Left colon (tissue), 2 donors: ENCODE results near the gene SRP19. TPM values are rescaled to one million over a fixed set of nuclear protein-coding genes. Genes with fewer than 3 reads are reported as not detected.
A peak's percentile ranks its signal among the peaks of the same experiment; 100 is the strongest.
"Not testable (repeated sequence)": the region's sequence is repeated elsewhere in the genome, so short reads cannot be mapped to it uniquely, and the experiment has no call there.

Experiments
- ATAC-seq: fragments of 200-7000 bp; cut with Tn5 transposase; one replicate; pipeline ENCODE4 v1.9.1; 2020; ENCODE audit warnings: mild to moderate bottlenecking, moderate library complexity
- DNase-seq, 2 donors: peaks; one replicate each; pipeline ENCODE4 v3.0.0-alpha.2; 2020
- intact Hi-C, 2 donors: fragments of 100-400 bp; cut with DNase I in 1 of 2; cut with micrococcal nuclease in 1 of 2; formaldehyde crosslinking; loops; one replicate each; pipeline versions ENCODE4 v1.11.2 to v1.14.0; 2022; cut with DNase I, micrococcal nuclease
- long read RNA-seq: library from polyadenylated mRNA; unstranded; transcript quantifications from one replicate; pipeline ENCODE4 v2.0.0, GENCODE V29; 2021
- total RNA-seq, 2 donors: library from RNA; stranded (reverse); fragmentation: NEBNext Ultra II Directional; extraction: Animal tissue kit (Norgen Biotek cat#: 25700); gene quantifications; one replicate each; pipeline ENCODE4 v1.2.1, GENCODE V29; 2021
- donor health status: DM: no; HTN: no; CAD: no.
- donor health status: DM: yes; HTN: yes; CAD: no.

SRP19 gene
- total RNA-seq = 10 to 100 TPM; 26.9 to 30.7 TPM
- long read RNA-seq, transcript SRP19-206 (5 exons, 2,841 nt) = major isoform, 26 of 43 reads
- long read RNA-seq, transcript SRP19-205 (2 exons, 473 nt) = minor isoform, 6 of 43 reads
- long read RNA-seq, transcript SRP19-201 (5 exons, 937 nt) = minor isoform, 5 of 43 reads
- long read RNA-seq, partial matches to known transcripts = 1 of 43 reads
- long read RNA-seq, other reads (novel, unspliced or antisense) = 2 of 43 reads

DNA sequence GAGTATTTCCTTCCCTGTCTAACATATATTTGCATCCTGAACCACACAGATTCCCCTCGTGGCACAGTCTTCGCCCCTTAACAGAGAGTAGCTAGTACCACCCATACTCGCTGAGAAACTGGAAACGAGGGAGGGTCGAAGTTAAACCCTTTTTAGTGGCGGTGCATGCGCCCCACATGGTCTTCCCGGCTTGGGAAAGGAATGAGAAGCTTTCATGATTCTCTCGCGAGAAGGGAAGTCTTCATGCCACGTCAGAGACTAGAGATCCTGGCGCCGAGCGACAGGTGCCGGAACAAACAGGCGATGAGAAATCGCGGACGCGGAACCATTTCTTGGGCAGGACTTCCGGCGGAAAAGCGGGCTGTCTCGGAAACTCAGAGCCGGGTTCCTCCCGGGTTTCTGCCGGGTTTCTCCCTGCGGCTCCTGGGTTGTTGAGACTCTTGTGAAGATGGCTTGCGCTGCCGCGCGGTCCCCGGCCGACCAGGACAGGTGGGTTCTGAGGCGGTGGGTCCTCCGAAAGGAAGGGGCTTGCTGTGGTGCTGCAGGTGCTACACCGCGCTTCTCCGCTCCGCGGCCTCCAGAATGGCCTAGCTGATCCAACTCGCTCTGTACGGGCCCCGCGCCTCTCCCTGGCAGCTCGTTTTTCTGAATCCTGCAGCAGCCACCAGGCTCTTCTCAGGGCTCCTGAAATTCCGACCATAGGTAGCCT lies at the start of gene SRP19:
Gene SRP19 (plus strand): TSS at position 359 of the 709 bp plus-strand sequence. CDS start 90 bp downstream, at position 449.
- intact Hi-C loops = no loop called here
- DNase-seq = peak; percentile 95 to 96
- ATAC-seq = peak; percentile 99

DNA sequence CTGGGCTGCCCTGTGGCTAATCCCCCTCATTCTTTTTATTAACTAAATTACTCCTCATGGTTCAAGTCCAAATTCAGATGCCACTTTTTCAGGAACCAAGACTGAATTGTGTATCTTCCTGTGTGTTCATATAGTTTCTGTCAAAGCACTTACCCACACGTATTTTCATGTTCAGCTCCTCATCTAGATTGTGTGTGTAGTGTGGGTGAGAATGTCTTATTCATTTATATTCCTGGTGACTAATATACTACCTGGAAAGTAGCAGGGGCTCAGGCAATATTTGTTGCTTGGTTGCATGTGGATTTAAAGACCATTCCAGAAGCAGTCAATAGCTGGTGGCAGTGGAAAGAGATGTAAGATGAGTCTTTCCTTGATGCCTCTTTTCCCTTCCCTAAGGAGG lies 48.5 kb upstream of the SRP19 start:
- intact Hi-C loops = no loop called here
- no peak for ATAC-seq
- DNase-seq = no peak

DNA sequence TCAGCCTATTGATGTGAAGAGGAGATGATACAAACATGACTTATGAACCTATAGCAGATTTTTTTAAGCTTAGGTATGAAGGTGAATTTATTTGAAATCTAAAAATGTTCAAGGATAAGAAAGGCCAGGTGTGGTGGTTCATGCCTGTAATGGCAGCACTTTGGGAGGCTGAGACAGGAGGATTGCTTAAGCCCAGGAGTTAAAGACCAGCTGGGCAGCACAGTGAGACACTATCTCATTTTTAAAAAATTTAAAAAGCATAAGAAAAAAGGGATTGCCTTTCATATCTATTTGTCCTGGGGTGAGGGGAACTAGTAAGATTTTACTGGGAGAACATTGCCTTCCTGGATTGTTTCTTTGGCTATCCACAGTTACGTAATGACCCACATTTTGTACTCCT lies 40.8 kb upstream of the SRP19 start:
- intact Hi-C loops = no loop called here
- no peak for ATAC-seq
- no peak for DNase-seq

DNA sequence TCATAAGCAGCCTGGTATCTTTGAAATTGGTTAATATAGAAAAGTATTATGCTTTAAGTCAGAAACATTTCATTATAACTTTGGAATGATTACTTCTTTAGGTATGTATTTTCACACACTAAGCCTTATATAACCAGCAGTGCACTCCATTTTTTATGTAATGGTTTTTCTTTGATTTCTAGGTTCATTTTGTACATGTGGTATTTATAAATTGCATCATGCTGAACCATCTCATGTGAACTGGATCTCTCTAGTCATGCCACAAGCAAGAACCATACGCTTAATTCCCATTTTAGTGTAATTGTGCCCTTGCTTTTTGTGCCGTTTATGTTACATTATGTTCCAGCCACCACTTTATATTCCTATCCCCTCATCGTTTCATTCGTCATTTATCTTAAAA lies 38.6 kb upstream of the SRP19 start:
- DNase-seq (no peak), ATAC-seq (no peak)
- intact Hi-C loops = no loop called here

DNA sequence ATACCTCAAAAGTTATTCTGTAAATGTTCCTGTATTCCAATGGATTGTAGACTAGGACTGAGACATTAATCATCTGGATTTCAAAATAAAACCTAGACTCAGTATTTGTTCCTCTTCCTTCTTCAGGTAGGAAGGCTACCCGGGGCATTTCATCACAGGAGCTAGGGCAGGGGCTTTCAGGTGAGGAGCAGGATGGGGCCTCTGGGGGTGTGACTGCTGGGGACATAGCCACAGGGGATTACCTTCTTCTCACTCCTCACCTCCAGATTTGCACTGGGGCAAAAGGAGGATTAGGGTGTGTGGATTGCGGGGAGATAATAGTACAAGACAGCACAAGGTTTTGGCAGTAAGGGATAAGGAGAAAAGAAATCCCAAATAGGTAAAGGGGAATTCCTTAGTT lies 37.9 kb upstream of the SRP19 start:
- intact Hi-C loops = no loop called here
- DNase-seq (no peak), ATAC-seq (no peak)

DNA sequence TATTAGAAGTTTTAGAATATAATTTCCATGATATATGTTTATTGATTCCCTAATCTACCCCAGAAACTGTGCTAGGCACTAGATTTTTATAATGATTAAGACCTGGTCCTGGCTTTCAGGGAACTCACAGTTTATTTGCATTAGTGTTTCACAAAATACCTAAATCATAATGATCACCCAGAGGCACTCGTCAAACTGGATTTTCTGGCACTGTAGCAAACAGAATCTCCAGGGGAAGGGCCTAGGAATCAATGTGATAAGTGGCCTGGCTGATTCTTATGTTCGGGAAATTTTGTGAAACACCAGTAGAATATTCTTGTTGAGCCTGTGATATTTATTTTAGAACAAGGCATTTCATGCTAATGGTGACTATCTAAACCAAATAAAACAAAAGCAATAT lies 37.4 kb upstream of the SRP19 start:
- no peak for ATAC-seq
- intact Hi-C loops = no loop called here
- DNase-seq = no peak

DNA sequence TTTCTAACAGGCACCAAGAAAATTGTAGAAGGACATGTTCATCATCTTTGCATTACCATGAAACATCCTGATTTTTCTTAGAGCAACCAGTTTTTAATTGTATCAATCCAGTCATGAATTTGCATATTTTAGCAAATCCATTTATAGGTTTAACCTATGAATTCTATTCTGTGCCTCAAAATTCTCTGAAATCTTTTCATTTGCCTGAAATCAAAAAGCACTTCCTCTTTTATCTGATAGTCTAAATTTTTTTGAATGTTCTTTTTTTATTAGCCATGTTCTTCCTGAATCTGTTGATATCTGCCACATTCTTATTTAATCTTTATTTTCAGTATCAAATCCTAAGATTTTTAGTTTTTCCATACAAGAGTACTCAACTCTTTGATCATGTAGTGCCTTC lies 36.9 kb upstream of the SRP19 start:
- intact Hi-C loops = no loop called here
- ATAC-seq (no peak), DNase-seq (no peak)

DNA sequence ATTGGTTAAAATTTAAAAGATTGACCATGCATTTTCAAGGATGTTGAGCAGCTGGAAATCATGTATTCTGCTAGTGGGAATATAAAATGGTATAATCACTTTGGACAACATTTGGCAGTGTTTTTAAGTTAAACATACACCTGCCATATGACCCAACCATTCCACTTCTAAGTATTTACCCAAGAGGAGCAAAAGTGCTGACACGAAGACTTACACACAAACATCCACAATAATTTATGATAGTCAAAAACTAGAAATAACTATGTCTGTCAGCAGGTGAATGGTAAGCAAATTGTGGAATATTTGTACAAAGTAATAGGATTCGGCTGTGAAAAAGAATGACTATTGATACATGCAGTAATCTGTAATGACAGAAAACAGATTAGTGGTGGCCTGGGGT lies 30.7 kb upstream of the SRP19 start:
- DNase-seq = no peak
- ATAC-seq = no peak
- intact Hi-C loops = no loop called here

DNA sequence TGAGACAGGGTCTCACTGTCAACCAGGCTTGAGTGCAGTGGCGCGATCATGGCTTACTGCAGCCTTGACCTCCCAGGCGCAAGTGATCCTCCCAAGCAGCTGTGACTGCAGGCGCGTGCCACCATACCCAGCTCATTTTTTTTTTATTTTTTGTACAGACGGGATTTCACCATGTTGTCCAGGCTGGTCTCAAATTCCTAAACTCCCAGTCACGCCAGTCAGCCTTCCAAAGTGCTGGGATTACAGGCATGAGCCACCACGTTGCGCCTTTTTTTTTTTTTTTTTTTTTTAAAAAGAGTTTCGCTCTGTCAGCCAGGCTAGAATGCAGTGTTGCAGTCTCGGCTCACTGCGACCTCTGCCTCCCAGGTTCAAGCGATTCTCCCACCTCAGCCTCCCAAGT lies 27.1 kb upstream of the SRP19 start:
- DNase-seq = no peak
- no peak for ATAC-seq
- intact Hi-C loops = no loop called here

DNA sequence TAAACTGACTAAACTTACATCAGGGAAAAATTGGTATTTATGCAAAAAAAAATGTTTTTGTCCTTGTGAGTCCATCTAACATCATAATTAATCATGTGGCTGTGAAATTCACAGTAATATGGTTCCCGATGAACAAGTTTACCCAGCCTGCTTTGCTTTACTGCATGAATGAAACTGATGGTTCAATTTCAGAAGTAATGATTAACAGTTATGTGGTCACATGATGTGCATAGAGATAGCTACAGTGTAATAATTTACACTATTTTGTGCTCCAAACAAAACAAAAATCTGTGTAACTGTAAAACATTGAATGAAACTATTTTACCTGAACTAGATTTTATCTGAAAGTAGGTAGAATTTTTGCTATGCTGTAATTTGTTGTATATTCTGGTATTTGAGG lies 16.6 kb upstream of the SRP19 start:
- intact Hi-C loops = no loop called here
- DNase-seq (no peak), ATAC-seq (no peak)

DNA sequence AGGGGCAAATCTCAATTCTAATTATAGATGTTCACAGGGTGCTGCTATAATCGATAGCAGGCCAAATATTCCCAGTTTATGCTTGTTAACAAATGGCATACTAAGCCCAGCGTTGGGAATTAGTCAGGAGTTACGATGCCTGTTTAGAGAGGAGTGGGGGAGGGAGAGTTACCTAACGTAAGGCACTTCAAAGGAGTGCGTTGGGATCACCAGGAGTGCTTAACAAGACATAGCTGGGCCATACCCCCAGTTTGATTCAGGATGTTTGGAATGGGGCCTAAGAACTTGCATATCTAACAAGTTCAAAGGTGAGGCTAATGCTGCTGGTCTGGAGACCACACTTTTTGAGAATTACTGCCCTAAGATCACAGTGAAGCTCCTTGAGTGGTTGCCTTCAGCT lies 14.5 kb upstream of the SRP19 start:
- DNase-seq = no peak
- no peak for ATAC-seq
- intact Hi-C loops = no loop called here

DNA sequence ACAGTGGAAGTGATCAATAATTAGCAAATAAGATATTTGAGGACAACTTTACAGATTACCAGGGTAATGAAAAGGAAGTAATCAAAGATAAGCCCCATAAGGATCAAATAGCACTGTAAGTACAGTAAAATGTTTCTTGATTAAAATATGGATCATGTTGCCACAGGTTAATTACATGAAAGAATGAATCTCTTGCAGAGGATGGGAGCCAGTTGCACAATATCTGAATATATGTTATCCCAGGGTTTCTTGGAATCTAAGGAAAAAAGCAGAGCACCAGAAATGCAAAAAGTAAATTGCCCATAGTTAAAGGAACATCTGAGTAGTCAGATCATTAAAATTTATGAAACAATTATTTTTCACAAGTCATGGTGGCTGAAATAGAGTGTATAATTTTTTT lies 13.8 kb upstream of the SRP19 start:
- DNase-seq (no peak), ATAC-seq (no peak)
- intact Hi-C loops = no loop called here

DNA sequence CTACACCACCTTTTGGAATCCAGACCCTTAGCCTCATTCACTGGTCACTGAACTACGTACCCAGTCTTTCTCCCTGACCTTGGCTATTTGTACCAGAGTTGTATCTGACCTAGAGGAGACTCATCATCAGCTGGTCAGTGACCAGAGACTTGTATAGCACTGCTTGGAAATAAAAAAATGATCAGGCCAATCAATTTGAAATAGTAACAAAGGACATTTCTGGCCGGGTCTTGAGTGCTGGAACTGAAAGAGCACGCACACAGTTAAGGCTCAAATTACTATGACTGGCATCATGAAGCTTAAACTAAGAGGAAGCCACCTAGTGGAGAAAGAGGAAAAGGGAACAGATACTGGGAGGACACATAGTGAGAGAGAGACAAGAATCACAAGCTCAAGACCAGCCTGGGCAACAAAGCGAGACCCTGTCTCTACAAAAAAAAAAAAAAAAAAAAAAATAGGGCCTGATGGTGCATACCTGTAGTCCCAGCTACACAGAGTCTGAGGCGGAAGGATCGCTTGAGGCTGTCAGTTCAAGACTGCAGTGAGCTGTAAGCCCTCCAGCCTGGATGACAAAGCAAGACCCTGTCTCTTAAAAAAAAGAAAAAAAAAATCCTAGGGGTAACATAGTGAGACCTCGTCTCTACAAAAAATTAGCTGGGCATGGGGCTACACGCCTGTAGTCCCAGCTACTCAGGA lies 12.8 kb upstream of the SRP19 start:
- intact Hi-C loops = no loop called here
- peak; percentile 93 for ATAC-seq
- no peak for DNase-seq

DNA sequence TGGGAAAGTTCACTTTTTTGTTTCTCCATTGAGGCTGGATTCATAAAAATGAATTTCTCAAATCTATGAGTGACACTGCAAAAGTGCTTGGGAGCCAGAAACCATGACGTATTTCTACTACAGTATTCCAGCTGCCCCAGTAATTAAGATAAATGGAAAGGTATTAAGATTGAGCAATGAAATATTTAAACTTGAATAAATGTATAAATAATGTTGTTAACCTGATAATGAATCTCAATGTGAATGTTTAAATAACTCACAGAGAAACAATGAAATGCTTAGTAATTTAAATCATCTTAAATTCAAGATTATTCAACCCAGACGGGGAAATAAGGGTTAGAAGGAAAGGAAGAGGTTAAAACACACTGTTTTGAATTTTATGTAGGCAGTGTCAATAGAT lies 11.2 kb upstream of the SRP19 start:
- DNase-seq = no peak
- no peak for ATAC-seq
- intact Hi-C loops = no loop called here

DNA sequence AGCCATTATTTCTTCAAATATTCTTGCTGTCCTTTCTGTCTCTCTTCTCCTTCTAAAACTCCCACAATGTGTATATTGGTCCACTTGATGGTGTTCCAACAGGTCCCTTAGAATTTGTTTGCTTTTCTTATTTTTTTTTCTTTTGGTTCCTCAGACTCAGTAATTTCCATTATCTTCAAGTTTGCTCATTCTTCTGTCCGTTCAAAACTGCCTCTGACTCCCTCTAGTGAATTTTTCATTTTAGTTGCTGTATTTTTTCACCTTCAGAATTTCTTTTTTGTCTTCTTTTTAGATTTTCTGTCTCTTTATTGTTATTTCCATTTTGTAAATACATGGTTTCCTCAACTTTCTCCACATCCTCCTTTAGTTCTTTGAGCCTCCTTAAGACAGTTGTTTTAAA lies 6.4 kb upstream of the SRP19 start:
- ATAC-seq = no peak

DNA sequence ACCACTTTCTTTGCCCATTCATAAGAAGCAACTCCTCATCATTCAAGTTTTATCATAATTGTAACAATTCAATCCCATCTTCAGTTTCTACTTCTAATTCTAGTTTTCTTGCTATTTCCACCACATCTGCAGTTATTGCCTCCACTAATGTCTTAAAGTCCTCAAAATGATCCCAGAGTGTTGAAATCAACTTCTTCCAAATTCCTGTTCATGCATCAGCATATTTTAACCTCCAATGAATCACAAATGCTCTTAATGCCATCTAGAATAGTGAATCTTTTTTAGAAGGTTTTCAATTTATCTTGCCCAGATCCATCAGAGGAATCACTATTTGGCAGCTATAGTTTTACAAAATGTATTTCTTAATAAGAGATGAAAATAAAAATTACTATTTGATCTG lies 3.2 kb upstream of the SRP19 start:
- intact Hi-C loops = no loop called here
- DNase-seq = no peak
- no peak for ATAC-seq

More for the DNA sequence above, 6.4 kb upstream of the SRP19 start:
- no peak for DNase-seq
- intact Hi-C loops = no loop called here

DNA sequence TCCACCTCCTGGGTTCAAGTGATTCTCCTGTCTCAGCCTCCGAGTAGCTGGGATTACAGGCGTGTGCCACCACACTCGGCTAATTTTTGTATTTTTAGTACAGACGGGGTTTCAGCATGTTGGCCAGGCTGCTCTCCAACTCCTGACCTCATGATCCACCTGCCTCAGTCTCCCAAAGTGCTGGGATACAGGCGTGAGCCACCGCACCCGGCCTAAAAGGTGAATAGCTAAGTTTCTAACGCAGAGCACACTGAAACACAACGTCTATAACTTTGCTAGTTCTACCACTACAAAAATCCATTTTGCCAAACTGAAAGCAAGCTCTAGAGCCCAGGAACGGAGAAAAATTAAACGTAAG lies 537 bp upstream of the SRP19 start:
- ATAC-seq, DNase-seq, intact Hi-C loops: not testable (repeated sequence)

DNA sequence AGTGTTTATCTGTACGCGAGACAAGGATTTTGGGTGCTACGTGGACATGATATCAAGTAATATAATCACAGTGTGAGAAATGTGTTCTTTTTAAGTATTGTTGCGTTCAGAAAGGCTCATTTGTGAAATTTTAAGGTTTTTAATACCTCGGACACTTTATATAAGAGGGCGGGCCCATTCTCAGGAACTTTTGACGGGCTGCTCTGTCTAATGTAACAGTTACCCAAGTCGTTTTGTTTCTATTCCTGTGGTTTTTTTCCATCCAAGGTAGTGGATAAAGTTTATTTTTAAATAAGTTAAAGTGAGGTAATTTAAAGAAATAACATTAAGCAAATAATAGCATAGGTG lies 525 bp downstream of the SRP19 start:
- intact Hi-C loops = no loop called here
- ATAC-seq = peak; percentile 8
- no peak for DNase-seq

DNA sequence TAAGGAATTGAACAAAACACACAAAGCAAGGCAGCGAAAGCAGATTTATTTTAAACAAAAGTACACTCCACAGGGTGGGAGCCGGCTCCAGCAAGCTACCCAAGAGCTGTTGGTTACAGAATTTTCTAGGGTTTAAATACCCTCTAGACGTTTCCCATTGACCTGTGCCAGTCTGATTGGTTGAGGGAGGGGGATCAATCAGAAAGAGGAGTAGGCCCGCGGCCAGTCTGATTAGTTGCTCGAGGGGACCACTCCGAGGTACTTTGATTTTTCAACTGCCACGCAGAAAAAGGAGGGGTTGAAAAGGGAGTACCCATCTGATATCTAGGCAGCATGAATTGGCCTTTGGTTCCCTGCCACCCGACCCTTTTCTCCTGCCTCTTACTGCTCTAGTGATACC lies 998 bp downstream of the SRP19 start:
- ATAC-seq (no peak), DNase-seq (no peak)
- intact Hi-C loops = no loop called here

DNA sequence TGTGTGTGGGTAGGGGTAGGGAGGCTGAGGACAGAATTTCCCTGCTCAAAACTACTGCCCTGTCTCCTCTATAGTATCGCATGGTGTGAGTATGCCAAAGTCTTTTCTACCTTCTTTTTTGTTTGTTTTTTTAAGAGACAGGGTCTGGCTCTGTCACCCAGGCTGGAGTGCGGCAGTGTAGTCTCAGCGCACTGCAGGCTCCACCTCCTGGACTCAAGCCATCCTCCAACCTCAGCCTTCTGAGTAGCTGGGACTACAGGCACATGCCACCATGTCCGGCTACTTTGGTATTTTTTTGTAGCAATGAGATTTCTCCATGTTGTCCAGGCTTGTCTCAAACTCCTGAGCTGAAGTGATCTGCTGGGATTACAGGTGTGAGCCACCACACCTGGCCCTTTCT lies 2.5 kb downstream of the SRP19 start:
- intact Hi-C loops = no loop called here
- DNase-seq (no peak), ATAC-seq (no peak)

DNA sequence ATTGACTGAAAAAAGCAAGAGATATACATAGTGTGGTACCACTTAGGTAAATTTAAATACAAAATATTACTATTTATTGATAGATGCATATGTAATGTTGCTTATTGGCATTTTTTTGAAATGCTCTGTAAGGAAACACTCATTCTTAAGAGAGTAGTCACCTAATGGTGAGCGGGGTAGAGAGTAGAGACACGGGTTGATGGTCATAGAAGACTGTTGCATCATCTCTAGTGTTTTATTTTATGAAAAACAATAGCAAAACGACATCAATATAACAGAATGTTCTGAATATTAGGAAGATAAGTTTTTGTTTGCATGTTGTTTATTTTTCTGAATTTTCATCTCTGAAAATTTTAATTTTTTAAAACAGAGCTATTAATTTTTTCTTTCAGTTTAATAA lies 4.0 kb downstream of the SRP19 start:
- intact Hi-C loops = no loop called here
- ATAC-seq = no peak
- no peak for DNase-seq
